Psoas muscle (tissue), 8 donors: ENCODE measurements around the gene CCDC51. TPM values are rescaled to one million over a fixed set of nuclear protein-coding genes. Genes with fewer than 3 reads are reported as not detected.
A peak's percentile ranks its signal among the peaks of the same experiment; 100 is the strongest.
"Not testable (repeated sequence)": the region's sequence is repeated elsewhere in the genome, so short reads cannot be mapped to it uniquely, and the experiment has no call there.

Source experiments
- ATAC-seq, 4 donors: fragments of 200-7000 bp; cut with Tn5 transposase; one replicate each; pipeline ENCODE4 v1.9.1; 2020; ENCODE audit warnings: moderate library complexity in 3 of 4, mild to moderate bottlenecking in 2 of 4
- DNase-seq, 2 donors: peaks; one replicate each; pipeline ENCODE4 v3.0.0-alpha.2; 2020
- H3K27ac ChIP-seq: fragments of 200-600 bp; one replicate; pipeline ENCODE4 v1.8.0; 2022
- H3K27me3 ChIP-seq, 3 donors: fragments of 200-600 bp in 1 of 3; one replicate each; pipeline versions ENCODE4 v1.6.1 to v1.8.0; 2013 to 2022; ENCODE audit warnings: low read length in 2 of 3, mild to moderate bottlenecking in 2 of 3, moderate library complexity in 1 of 3; ENCODE audit not compliant: insufficient read depth in 3 of 3
- H3K36me3 ChIP-seq, 2 donors: fragments of 200-600 bp in 1 of 2; one replicate each; pipeline versions ENCODE4 v1.6.1 to v1.8.0; 2013 to 2022; ENCODE audit warnings: low read depth in 1 of 2, mild to moderate bottlenecking in 1 of 2, moderate library complexity in 1 of 2; ENCODE audit not compliant: insufficient read depth in 1 of 2
- H3K4me1 ChIP-seq: fragments of 200-600 bp; one replicate; pipeline ENCODE4 v1.8.0; 2022
- H3K4me3 ChIP-seq: fragments of 200-600 bp; one replicate; pipeline ENCODE4 v1.8.0; 2022; ENCODE audit warnings: mild to moderate bottlenecking
- H3K9me3 ChIP-seq: fragments of 200-600 bp; one replicate; pipeline ENCODE4 v1.8.0; 2022
- CTCF ChIP-seq: fragments of 200-600 bp; IDR thresholded peaks from one replicate; pipeline ENCODE4 v1.8.0; 2022; ENCODE audit warnings: antibody characterized with exemption
- WGBS, 3 donors: extraction: QIAGEN DNeasy Blood & Tissue Kit; methylation state at CpG; one replicate each; pipeline versions ENCODE4 v1.1.6 to v1.1.7; 2013; 5-methylcytosine and 5-hydroxymethylcytosine counted together
- intact Hi-C, 2 donors: fragments of 100-400 bp; cut with DNase I; formaldehyde crosslinking; loops; one replicate each; pipeline versions ENCODE4 v1.11.0 to v1.14.2; 2022
- long read RNA-seq, 2 donors: library from polyadenylated mRNA; unstranded; transcript quantifications; one replicate each; pipeline ENCODE4 v2.0.0, GENCODE V29; 2021
- polyA plus RNA-seq, 3 donors: library from polyadenylated mRNA; stranded (reverse); fragments of 200-250 nt; gene quantifications; one replicate each; pipeline ENCODE4 v1.2.3, GENCODE V29; 2013
- total RNA-seq, 4 donors: library from RNA; stranded (reverse); fragmentation: NEBNext Ultra II Directional in 2 of 4; extraction: Animal tissue kit (Norgen Biotek cat#: 25700) in 2 of 4; gene quantifications; one replicate each; pipeline versions ENCODE4 v1.2.1 to v1.2.4, GENCODE V29; 2021 to 2023
- donor health status: healthy with polysubstance abuse.
- donor health status: DM: no; HTN: no; CAD: no; lungs with moderate emphysema.
- donor health status: Bipolar disorder and iron deficiency.
- donor health status: healthy.
- donor health status: DM: yes; HTN: yes; CAD: no.
- donor health status: DM: no; HTN: no; CAD: no.
- donor health status: DM: no; HTN: no; CAD: no.
- donor health status: DM: yes; HTN: yes; CAD: no.

Gene CCDC51
- total RNA-seq (1 to 10 TPM; 5.3 to 9.5 (median 5.4) TPM), polyA plus RNA-seq (10 to 100 TPM in 2 of 3 donors, 1 to 10 TPM in 1; 7.7 to 19.6 (median 16.5) TPM)
- long read RNA-seq, donor 1, partial matches to known transcripts, result 1 of 6 reads
- long read RNA-seq, donor 1, other reads (novel, unspliced or antisense), result 1 of 6 reads
- long read RNA-seq, donor 2, partial matches to known transcripts, result 1 of 13 reads
- long read RNA-seq, donor 2, other reads (novel, unspliced or antisense), result 6 of 13 reads

GRCh38 chr3:48439820-48440589, at the start of gene CCDC51, which contains the start of gene TMA7:
CCDC51 (minus strand) TSS chr3:48440119; CDS start chr3:48435128, 4,991 bp downstream.
TMA7 (plus strand) TSS chr3:48440257; CDS start chr3:48440297, 40 bp downstream.
- DNase-seq (peak; percentile 98 to 99), ATAC-seq (peak; percentile 97 to 100 (median 98))
- Histone ChIP-seq H3K27ac (peak within 1 kb of the TSS; percentile 92), H3K36me3 (peaks cover 0 to 36% of the 10 kb centered on the region in 2 donors), H3K4me1 (peaks cover 23% of the 10 kb centered on the region), H3K4me3 (peak within 1 kb of the TSS; percentile 89), H3K9me3 (no peaks in the 10 kb centered on the region), H3K27me3 (no peaks in the 10 kb centered on the region)
- 0% methylated on average over 54 of the region's 54 CpGs for WGBS, 3 donors
- intact Hi-C loops, result loop anchor here in 1 of 2 donors (5.0 kb wide), 1 partner anchor 248 kb away; no protein-coding TSS in a partner anchor
- TF ChIP-seq CTCF, result no peak

GRCh38 chr3:48486952-48487351, 47.0 kb upstream of the CCDC51 start:
- Histone ChIP-seq H3K9me3 (no peaks in the 10 kb centered on the region), H3K4me1 (no peaks in the 10 kb centered on the region), H3K36me3 (no peaks in the 10 kb centered on the region), H3K4me3 (no peak overlapping the region), H3K27me3 (no peaks in the 10 kb centered on the region), H3K27ac (no peak overlapping the region)
- TF ChIP-seq CTCF, result no peak
- WGBS, 3 donors, result 89 to 99% (median 91%) methylated on average over 5 of the region's 5 CpGs
- intact Hi-C loops, result no loop called here
- DNase-seq (peak in 1 of 2 donors; percentile 9), ATAC-seq (no peak)

- 91 to 96% (median 95%) methylated on average over 6 of the region's 6 CpGs for WGBS, 3 donors
- H3K27ac ChIP-seq, H3K4me1 ChIP-seq, H3K4me3 ChIP-seq, intact Hi-C loops, H3K36me3 ChIP-seq, ATAC-seq, H3K27me3 ChIP-seq, H3K9me3 ChIP-seq, DNase-seq: not testable (repeated sequence)
Observed at GRCh38 chr3:48482822-48483221, 42.9 kb upstream of the CCDC51 start.

- WGBS, 3 donors, result 97% methylated on average over 11 of the region's 11 CpGs
- ATAC-seq, H3K9me3 ChIP-seq, H3K4me1 ChIP-seq, H3K36me3 ChIP-seq, DNase-seq, intact Hi-C loops, H3K4me3 ChIP-seq, H3K27ac ChIP-seq, H3K27me3 ChIP-seq: not testable (repeated sequence)
Observed at GRCh38 chr3:48480891-48481290, 41.0 kb upstream of the CCDC51 start.

- no peak for DNase-seq
- no peak for ATAC-seq
- TF ChIP-seq CTCF, result no peak
- H3K4me3 ChIP-seq, result no peak overlapping the region
- intact Hi-C loops, result no loop called here
- H3K9me3 ChIP-seq, result no peaks in the 10 kb centered on the region
- 74 to 79% (median 76%) methylated on average over 19 of the region's 19 CpGs for whole genome bisulfite sequencing, 3 donors
- H3K4me1 ChIP-seq, result no peaks in the 10 kb centered on the region
- no peaks in the 10 kb centered on the region for H3K36me3 ChIP-seq
- H3K27me3 ChIP-seq, result no peaks in the 10 kb centered on the region
- no peak overlapping the region for H3K27ac ChIP-seq
Observed at GRCh38 chr3:48478626-48479555, 39.0 kb upstream of the CCDC51 start.
